Activated T-cell treated with anti-CD3 and anti-CD28 coated beads for 24 hours (primary cell): ENCODE data around the gene MYO9B.
"Not testable (repeated sequence)": the region's sequence is repeated elsewhere in the genome, so short reads cannot be mapped to it uniquely, and the experiment has no call there.

ENCODE experiments used
- DNase-seq: peaks from one replicate; pipeline ENCODE4 v3.0.0-alpha.2; 2020; ENCODE audit warnings: low read depth

The MYO9B gene

GRCh38 chr19:17180997-17181702 is 105.6 kb downstream of the MYO9B start:
- DNase-seq: no peak

- peak; percentile 12 for DNase-seq
Observed at GRCh38 chr19:17183271-17183761, 107.7 kb downstream of the MYO9B start.

- DNase-seq: no peak
Observed at GRCh38 chr19:17183858-17184321, 108.3 kb downstream of the MYO9B start.

GRCh38 chr19:17184371-17184841 is 108.8 kb downstream of the MYO9B start:
- peak; percentile 32 for DNase-seq

- no peak for DNase-seq
Observed at GRCh38 chr19:17185590-17185989, 110.0 kb downstream of the MYO9B start.

GRCh38 chr19:17191736-17192135 is 116.2 kb downstream of the MYO9B start:
- not testable (repeated sequence) for DNase-seq

- DNase-seq: no peak
Observed at GRCh38 chr19:17192751-17193150, 117.2 kb downstream of the MYO9B start.

- DNase-seq: no peak
Observed at GRCh38 chr19:17194608-17195007, 119.0 kb downstream of the MYO9B start.

- DNase-seq: no peak
Observed at GRCh38 chr19:17195106-17195505, 119.5 kb downstream of the MYO9B start.

GRCh38 chr19:17196610-17197009 is 121.0 kb downstream of the MYO9B start:
- no peak for DNase-seq

- DNase-seq: no peak
Observed at GRCh38 chr19:17197666-17198065, 122.1 kb downstream of the MYO9B start.

GRCh38 chr19:17200408-17201079 is 125.0 kb downstream of the MYO9B start:
- no peak for DNase-seq

- no peak for DNase-seq
Observed at GRCh38 chr19:17202249-17202648, 126.7 kb downstream of the MYO9B start.

GRCh38 chr19:17202713-17203112 is 127.1 kb downstream of the MYO9B start:
- no peak for DNase-seq

- DNase-seq: peak; percentile 39
Observed at GRCh38 chr19:17205237-17206140, 129.9 kb downstream of the MYO9B start.

- no peak for DNase-seq
Observed at GRCh38 chr19:17206736-17207581, 131.4 kb downstream of the MYO9B start.

GRCh38 chr19:17209126-17210036 is 133.8 kb downstream of the MYO9B start:
- DNase-seq: peak; percentile 41

- no peak for DNase-seq
Observed at GRCh38 chr19:17210296-17210695, 134.7 kb downstream of the MYO9B start.

- no peak for DNase-seq
Observed at GRCh38 chr19:17211547-17212446, 136.2 kb downstream of the MYO9B start.
